Fibroblast of peridontal ligament (primary cell): ENCODE data around the gene EXOC1.

ENCODE experiments used
- DNase-seq: peaks from one replicate; pipeline ENCODE4 v3.0.0-alpha.2; 2010; ENCODE audit errors: extremely low read depth

The EXOC1 gene

GRCh38 chr4:55951191-55951922 lies 97.9 kb downstream of the EXOC1 start:
- no peak for DNase-seq
